H9 (cell line): ENCODE results near the gene PLXNA1. TPM values are rescaled to one million over a fixed set of nuclear protein-coding genes. Genes with fewer than 3 reads are reported as not detected.

Experiments used
- DNase-seq: peaks from one replicate; pipeline ENCODE4 v3.0.0-alpha.2; 2017
- H2AFZ ChIP-seq: one replicate; pipeline ENCODE4 v1.6.1; 2013; ENCODE audit warnings: mild to moderate bottlenecking, low read length, control low read depth, moderate library complexity
- H2AK5ac ChIP-seq: 2 replicates; pipeline ENCODE4 v1.6.1; 2013; ENCODE audit warnings: low read length, control low read depth, mixed read lengths; ENCODE audit not compliant: insufficient read length
- H2BK120ac ChIP-seq: one replicate; pipeline ENCODE4 v1.6.1; 2013; ENCODE audit warnings: low read depth, mild to moderate bottlenecking, low read length, control low read depth, inconsistent platforms; ENCODE audit not compliant: poor library complexity, severe bottlenecking
- H2BK12ac ChIP-seq: 2 replicates; pipeline ENCODE4 v1.6.1; 2013; ENCODE audit warnings: low read length, control low read depth, mixed read lengths, low read depth; ENCODE audit not compliant: insufficient read length
- H2BK15ac ChIP-seq: 2 replicates; pipeline ENCODE4 v1.6.1; 2013; ENCODE audit warnings: low read depth, low read length, control low read depth
- H2BK20ac ChIP-seq: one replicate; pipeline ENCODE4 v1.6.1; 2013; ENCODE audit warnings: low read depth, mild to moderate bottlenecking, low read length, control low read depth, inconsistent platforms; ENCODE audit not compliant: poor library complexity, severe bottlenecking
- H2BK5ac ChIP-seq: 2 replicates; pipeline ENCODE4 v1.6.1; 2013; ENCODE audit warnings: low read length, control low read depth, mixed read lengths; ENCODE audit not compliant: insufficient read length
- H3K14ac ChIP-seq: 2 replicates; pipeline ENCODE4 v1.6.1; 2013; ENCODE audit warnings: low read length, control low read depth; ENCODE audit not compliant: insufficient read depth
- H3K18ac ChIP-seq: 2 replicates; pipeline ENCODE4 v1.6.1; 2013; ENCODE audit warnings: low read depth, mild to moderate bottlenecking, mixed read lengths, low read length, control low read depth; ENCODE audit not compliant: insufficient read length
- H3K23ac ChIP-seq: 2 replicates; pipeline ENCODE4 v1.6.1; 2013; ENCODE audit warnings: low read length, control low read depth, mixed read lengths, low read depth; ENCODE audit not compliant: insufficient read length
- H3K23me2 ChIP-seq: 2 replicates; pipeline ENCODE4 v1.6.1; 2013; ENCODE audit warnings: low read depth, mild to moderate bottlenecking, mixed read lengths, low read length, control low read depth; ENCODE audit not compliant: insufficient read length, poor library complexity, severe bottlenecking
- H3K27ac ChIP-seq: 2 replicates; pipeline ENCODE4 v1.5.1; 2013; ENCODE audit warnings: low read length, control low read depth, mixed read lengths, low read depth; ENCODE audit not compliant: insufficient read length
- H3K27me3 ChIP-seq: 2 replicates; pipeline ENCODE4 v1.6.1; 2013; ENCODE audit warnings: low read length, control low read depth, inconsistent platforms; ENCODE audit not compliant: insufficient read depth
- H3K4ac ChIP-seq: 2 replicates; pipeline ENCODE4 v1.6.1; 2013; ENCODE audit warnings: low read depth, mild to moderate bottlenecking, control low read depth, inconsistent platforms, low read length, moderate library complexity
- H3K4me1 ChIP-seq: 2 replicates; pipeline ENCODE4 v1.6.1; 2013; ENCODE audit warnings: low read length, control low read depth, inconsistent platforms; ENCODE audit not compliant: insufficient read depth
- H3K4me2 ChIP-seq: 2 replicates; pipeline ENCODE4 v1.6.1; 2013; ENCODE audit warnings: low read length, control low read depth, mixed read lengths; ENCODE audit not compliant: insufficient read length, insufficient read depth
- H3K56ac ChIP-seq: 2 replicates; pipeline ENCODE4 v1.6.1; 2013; ENCODE audit warnings: low read depth, mild to moderate bottlenecking, mixed read lengths, low read length, control low read depth; ENCODE audit not compliant: insufficient read length
- H3K79me1 ChIP-seq: 2 replicates; pipeline ENCODE4 v1.6.1; 2013; ENCODE audit warnings: low read depth, mild to moderate bottlenecking, moderate library complexity, low read length, control low read depth, inconsistent platforms; ENCODE audit not compliant: insufficient read depth, poor library complexity, severe bottlenecking
- H3K79me2 ChIP-seq: 2 replicates; pipeline ENCODE4 v1.6.1; 2013; ENCODE audit warnings: low read length, control low read depth, inconsistent platforms; ENCODE audit not compliant: insufficient read depth
- H3K9ac ChIP-seq: 2 replicates; pipeline ENCODE4 v1.6.1; 2013; ENCODE audit warnings: low read length, control low read depth, mixed read lengths; ENCODE audit not compliant: insufficient read length; ENCODE audit errors: extremely low read depth
- H3K9me3 ChIP-seq: one replicate; pipeline ENCODE4 v1.6.1; 2013; ENCODE audit warnings: low read depth, low read length, inconsistent platforms; ENCODE audit not compliant: control insufficient read depth
- H3T11ph ChIP-seq: one replicate; pipeline ENCODE4 v1.6.1; 2013; ENCODE audit warnings: mild to moderate bottlenecking, low read length, control low read depth, inconsistent platforms
- H4K20me1 ChIP-seq: one replicate; pipeline ENCODE4 v1.6.1; 2013; ENCODE audit not compliant: control insufficient read depth, insufficient read length, insufficient read depth
- H4K5ac ChIP-seq: 2 replicates; pipeline ENCODE4 v1.6.1; 2013; ENCODE audit warnings: low read depth, mild to moderate bottlenecking, mixed read lengths, low read length, control low read depth; ENCODE audit not compliant: insufficient read length
- H4K8ac ChIP-seq: replicated peaks from 2 replicates; pipeline ENCODE4 v1.6.1; 2013; ENCODE audit warnings: low read length, control low read depth, mixed read lengths, low read depth; ENCODE audit not compliant: insufficient read length
- H4K91ac ChIP-seq: 2 replicates; pipeline ENCODE4 v1.6.1; 2013; ENCODE audit warnings: low read depth, mild to moderate bottlenecking, moderate library complexity, mixed read lengths, low read length, control low read depth; ENCODE audit not compliant: insufficient read length
- H3K27ac Mint-ChIP-seq, 3 experiments: 2 replicates in 2 of 3; 3 replicates in 1 of 3; pipeline ENCODE4 v1.8.0; 2020 to 2021; ENCODE audit warnings: mixed read lengths in 3 of 3, mild to moderate bottlenecking in 1 of 3, moderate library complexity in 1 of 3
- H3K27me3 Mint-ChIP-seq: 2 replicates; pipeline ENCODE4 v1.8.0; 2021; ENCODE audit warnings: low read depth, mild to moderate bottlenecking, moderate library complexity, mixed read lengths
- H3K36me3 Mint-ChIP-seq, 3 experiments: 2 replicates in 2 of 3; 3 replicates in 1 of 3; pipeline ENCODE4 v1.8.0; 2020 to 2021; ENCODE audit warnings: low read depth in 3 of 3, mixed read lengths in 3 of 3; ENCODE audit not compliant: insufficient read depth in 1 of 3
- H3K4me1 Mint-ChIP-seq, 2 experiments: 2 replicates each; pipeline ENCODE4 v1.8.0; 2020; ENCODE audit warnings: mixed read lengths in 2 of 2
- H3K4me3 Mint-ChIP-seq, 2 experiments: 2 replicates in 1 of 2; 3 replicates in 1 of 2; pipeline ENCODE4 v1.8.0; 2020 to 2021; ENCODE audit warnings: mild to moderate bottlenecking in 2 of 2, mixed read lengths in 2 of 2, moderate library complexity in 1 of 2
- H3K9me3 Mint-ChIP-seq, 2 experiments: 2 replicates in 1 of 2; 3 replicates in 1 of 2; pipeline ENCODE4 v1.8.0; 2020; ENCODE audit warnings: mild to moderate bottlenecking in 2 of 2, mixed read lengths in 2 of 2, moderate library complexity in 1 of 2
- CTCF ChIP-seq: fragments of 200-600 bp; sonication (generic); conservative IDR thresholded peaks from 3 replicates; pipeline ENCODE4 v1.8.0; 2021; ENCODE audit warnings: antibody characterized with exemption, mild to moderate bottlenecking
- WGBS: extraction: QIAGEN DNeasy Blood & Tissue Kit; methylation state at CpG from one replicate; pipeline ENCODE4 v1.1.7; 2013; ENCODE audit warnings: missing lambda C conversion rate, low lambda C conversion rate, mixed read lengths; ENCODE audit not compliant: insufficient read length; ENCODE audit errors: extremely low coverage; 5-methylcytosine and 5-hydroxymethylcytosine counted together
- total RNA-seq: library from RNA; stranded (reverse); gene quantifications from 2 replicates; pipeline ENCODE4 v1.2.1, GENCODE V29; 2021

PLXNA1 gene
- total RNA-seq, 1 experiment from 2014 or later: 42.1 TPM

- H3K27ac ChIP-seq: no peak overlapping the region
- Mint-ChIP-seq H3K4me3 (no peak overlapping the region), H3K27ac (no peak overlapping the region; a peak in 1 of 7 replicates), H3K4me1 (peaks cover 23 to 26% of the 10 kb centered on the region in 2 experiments), H3K36me3 (no peaks in the 10 kb centered on the region; a peak in 1 of 7 replicates), H3K27me3 (no peaks in the 10 kb centered on the region), H3K9me3 (no peaks in the 10 kb centered on the region)
- no peak overlapping the region for H4K5ac ChIP-seq
- WGBS: no CpG with 5 or more reads among the region's 11 CpGs
- no peak for TF ChIP-seq CTCF
- no peaks in the 10 kb centered on the region for H3K27me3 ChIP-seq
- no peak overlapping the region for H2BK20ac ChIP-seq
- no peak overlapping the region for H4K8ac ChIP-seq
- no peak overlapping the region for H3T11ph ChIP-seq
- no peak overlapping the region for H2AFZ ChIP-seq
- H2BK120ac ChIP-seq: no peak overlapping the region
- H3K23me2 ChIP-seq: no peaks in the 10 kb centered on the region
- H3K14ac ChIP-seq: no peak overlapping the region; the same call in 1 of the 2 replicates
- no peaks in the 10 kb centered on the region for H3K79me1 ChIP-seq
- no peaks in the 10 kb centered on the region for H3K79me2 ChIP-seq
- no peak overlapping the region for H3K23ac ChIP-seq
- H3K4me2 ChIP-seq: no peak overlapping the region
- no peak overlapping the region for H3K18ac ChIP-seq
- H3K9ac ChIP-seq: no peak overlapping the region
- H2BK15ac ChIP-seq: no peak overlapping the region
- no peak overlapping the region for H2BK12ac ChIP-seq
- no peak overlapping the region for H3K4ac ChIP-seq
- no peaks in the 10 kb centered on the region for H4K20me1 ChIP-seq
- no peaks in the 10 kb centered on the region for H3K4me1 ChIP-seq
- H2AK5ac ChIP-seq: no peak overlapping the region
- no peak overlapping the region for H3K56ac ChIP-seq
- no peak overlapping the region for H4K91ac ChIP-seq
- DNase-seq: no peak
- H3K9me3 ChIP-seq: no peaks in the 10 kb centered on the region
- no peak overlapping the region for H2BK5ac ChIP-seq
Measured at GRCh38 chr3:126961791-126962461, 21.0 kb upstream of the PLXNA1 start.
